GM23338 (cell line): ENCODE results near the gene SLC9A2. TPM values are rescaled to one million over a fixed set of nuclear protein-coding genes. Genes with fewer than 3 reads are reported as not detected.

ENCODE experiments used
- ATAC-seq: fragments of 200-7000 bp; cut with Tn5 transposase; 3 replicates; pipeline ENCODE4 v1.9.1; 2020
- DNase-seq: peaks from one replicate; pipeline ENCODE4 v3.0.0-alpha.2; 2015; ENCODE audit warnings: low spot score
- H2AFZ ChIP-seq: fragments of 200-600 bp; sonication (generic); 2 replicates; pipeline ENCODE4 v1.8.0; 2016; ENCODE audit warnings: antibody characterized with exemption, mild to moderate bottlenecking, moderate library complexity
- H3F3A ChIP-seq: fragments of 200-600 bp; sonication (generic); replicated peaks from 2 replicates; pipeline ENCODE4 v1.8.0; 2017; ENCODE audit warnings: antibody characterized with exemption, mixed run types, low read depth
- H3K27ac ChIP-seq: fragments of 200-600 bp; sonication (generic); 2 replicates; pipeline ENCODE4 v1.6.1; 2016; ENCODE audit warnings: low read depth
- H3K27me3 ChIP-seq: fragments of 200-600 bp; sonication (generic); 2 replicates; pipeline ENCODE4 v1.8.0; 2016; ENCODE audit warnings: mild to moderate bottlenecking, mixed run types, moderate library complexity; ENCODE audit not compliant: insufficient read depth
- H3K36me3 ChIP-seq: fragments of 200-600 bp; sonication (generic); 2 replicates; pipeline ENCODE4 v1.8.0; 2016; ENCODE audit warnings: mild to moderate bottlenecking; ENCODE audit not compliant: insufficient read depth
- H3K4me1 ChIP-seq: fragments of 200-600 bp; sonication (generic); 2 replicates; pipeline ENCODE4 v1.8.0; 2016; ENCODE audit warnings: mild to moderate bottlenecking, moderate library complexity; ENCODE audit not compliant: insufficient read depth
- H3K4me2 ChIP-seq: fragments of 200-600 bp; sonication (generic); 2 replicates; pipeline ENCODE4 v1.7.1; 2017; ENCODE audit warnings: mixed run types
- H3K4me3 ChIP-seq: fragments of 200-600 bp; sonication (generic); 2 replicates; pipeline ENCODE4 v1.6.1; 2016; ENCODE audit warnings: mixed run types
- H3K79me2 ChIP-seq: fragments of 200-600 bp; sonication (generic); replicated peaks from 2 replicates; pipeline ENCODE4 v1.8.0; 2017; ENCODE audit warnings: mild to moderate bottlenecking; ENCODE audit not compliant: insufficient read depth
- H3K9me2 ChIP-seq: fragments of 200-600 bp; sonication (generic); 2 replicates; pipeline ENCODE4 v1.8.0; 2017; ENCODE audit not compliant: insufficient read depth
- H4K20me1 ChIP-seq: fragments of 200-600 bp; sonication (generic); replicated peaks from 2 replicates; pipeline ENCODE4 v1.8.0; 2017; ENCODE audit warnings: mild to moderate bottlenecking; ENCODE audit not compliant: insufficient read depth
- H3K27ac Mint-ChIP-seq: 2 replicates; pipeline ENCODE4 v1.8.0; 2020; ENCODE audit warnings: inconsistent platforms, mild to moderate bottlenecking, moderate library complexity, mixed read lengths
- H3K27me3 Mint-ChIP-seq: 3 replicates; pipeline ENCODE4 v1.8.0; 2022; ENCODE audit warnings: low read depth, mild to moderate bottlenecking, moderate library complexity, mixed read lengths, inconsistent platforms; ENCODE audit not compliant: insufficient read depth, poor library complexity
- H3K36me3 Mint-ChIP-seq: 3 replicates; pipeline ENCODE4 v1.8.0; 2021; ENCODE audit warnings: low read depth, mild to moderate bottlenecking, inconsistent platforms, moderate library complexity, mixed read lengths
- H3K4me1 Mint-ChIP-seq: 3 replicates; pipeline ENCODE4 v1.8.0; 2020; ENCODE audit warnings: mild to moderate bottlenecking, inconsistent platforms, mixed read lengths
- H3K4me3 Mint-ChIP-seq: 3 replicates; pipeline ENCODE4 v1.8.0; 2021; ENCODE audit warnings: moderate library complexity, mild to moderate bottlenecking, inconsistent platforms, mixed read lengths
- H3K9me3 Mint-ChIP-seq: 3 replicates; pipeline ENCODE4 v1.8.0; 2020; ENCODE audit warnings: moderate library complexity, mild to moderate bottlenecking, inconsistent platforms, mixed read lengths
- CREB1 ChIP-seq: fragments of 250-450 bp; sonication (Bioruptor Pico); IDR thresholded peaks from 2 replicates; pipeline ENCODE4 v1.5.0; 2020; ENCODE audit warnings: low read depth, mild to moderate bottlenecking, moderate library complexity
- CTCF ChIP-seq, 2 experiments: fragments of 200-600 bp in 1 of 2; sonication (generic) in 1 of 2; conservative IDR thresholded peaks; 2 replicates each; pipeline versions ENCODE4 v1.5.1 to v1.6.1; 2016 to 2017; ENCODE audit warnings: antibody characterized with exemption in 2 of 2, low read depth in 2 of 2, mild to moderate bottlenecking in 2 of 2, moderate library complexity in 1 of 2
- EZH2 ChIP-seq: fragments of 200-600 bp; sonication (generic); IDR thresholded peaks from one replicate; pipeline ENCODE4 v1.8.0; 2017; ENCODE audit warnings: antibody characterized with exemption, mild to moderate bottlenecking, low read depth; ENCODE audit not compliant: unreplicated experiment
- EZH2phosphoT487 ChIP-seq: fragments of 200-600 bp; sonication (generic); IDR thresholded peaks from one replicate; pipeline ENCODE4 v1.8.1; 2018; ENCODE audit warnings: antibody characterized with exemption; ENCODE audit not compliant: unreplicated experiment
- JUNB ChIP-seq: IDR thresholded peaks from one replicate; pipeline ENCODE4 v1.6.1; 2016; ENCODE audit warnings: antibody characterized with exemption; ENCODE audit not compliant: unreplicated experiment
- NANOG ChIP-seq: IDR thresholded peaks from 2 replicates; pipeline ENCODE4 v1.6.1; 2016; ENCODE audit warnings: antibody characterized with exemption, borderline replicate concordance
- POLR2AphosphoS5 ChIP-seq: IDR thresholded peaks from 2 replicates; pipeline ENCODE4 v1.6.1; 2016; ENCODE audit warnings: antibody characterized with exemption, low read depth
- REST ChIP-seq: IDR thresholded peaks from one replicate; pipeline ENCODE4 v1.6.1; 2018; ENCODE audit warnings: antibody characterized with exemption; ENCODE audit not compliant: unreplicated experiment
- STAT1 ChIP-seq: IDR thresholded peaks from one replicate; pipeline ENCODE4 v1.6.1; 2016; ENCODE audit warnings: antibody characterized with exemption; ENCODE audit not compliant: unreplicated experiment
- ZNF114 ChIP-seq: fragments of 250-450 bp; sonication (Bioruptor Pico); IDR thresholded peaks from 2 replicates; pipeline ENCODE4 v1.5.0; 2020; ENCODE audit warnings: mild to moderate bottlenecking, moderate library complexity
- ZNF331 ChIP-seq: fragments of 250-450 bp; sonication (Bioruptor Pico); IDR thresholded peaks from 2 replicates; pipeline ENCODE4 v1.5.0; 2020; ENCODE audit warnings: low read depth, mild to moderate bottlenecking, moderate library complexity
- ZNF462 ChIP-seq: fragments of 250-450 bp; sonication (Bioruptor Pico); IDR thresholded peaks from 2 replicates; pipeline ENCODE4 v1.5.0; 2020; ENCODE audit warnings: mild to moderate bottlenecking, moderate library complexity
- polyA plus RNA-seq: library from polyadenylated mRNA; unstranded; fragments of >200 nt; fragmentation: Nextera tagmentation; extraction: Ambion mirVana; gene quantifications from 2 replicates; pipeline ENCODE4 v1.2.1, GENCODE V29; 2016
- total RNA-seq: library from RNA; depleted of rRNA; stranded (reverse); fragments of >200 nt; shearing (Covaris generic); gene quantifications from 2 replicates; pipeline ENCODE4 v1.2.3, GENCODE V29; 2014
- TF ChIP-seq, protein P1 (sequence below): IDR thresholded peaks from 2 replicates; pipeline ENCODE4 v1.6.1; 2016; ENCODE audit warnings: antibody characterized with exemption

SLC9A2 gene
- total and polyA plus RNA-seq, 2 experiments from 2014 or later, result 0.03 to 0.24 TPM

- Histone ChIP-seq H3K4me2 (no peak overlapping the region), H3F3A (no peaks in the 10 kb centered on the region), H3K36me3 (peaks cover 13% of the 10 kb centered on the region; the same call in 1 of the 2 replicates), H4K20me1 (peaks cover 11% of the 10 kb centered on the region; the same call in 1 of the 2 replicates), H3K79me2 (no peaks in the 10 kb centered on the region), H3K9me2 (no peaks in the 10 kb centered on the region), H3K27ac (no peak overlapping the region), H3K27me3 (no peaks in the 10 kb centered on the region), H3K4me3 (no peak overlapping the region), H3K4me1 (no peaks in the 10 kb centered on the region), H2AFZ (no peak overlapping the region)
- Mint-ChIP-seq H3K36me3 (peaks cover 53% of the 10 kb centered on the region), H3K9me3 (no peaks in the 10 kb centered on the region), H3K4me3 (no peak overlapping the region), H3K27ac (peak overlapping the region; percentile 42; the same call in 1 of the 2 replicates), H3K4me1 (no peaks in the 10 kb centered on the region), H3K27me3 (peaks cover 5% of the 10 kb centered on the region)
- DNase-seq (no peak), ATAC-seq (no peak)
- TF ChIP-seq ZNF331 (no peak), CTCF (conservative IDR thresholded peaks at IDR 0.05; ENCODE audit: low read depth in 2 of 2) (no peak), NANOG (no peak), ZNF114 (CRISPR knock-in tag) (no peak), EZH2 (no peak), STAT1 (no peak), REST (no peak), JUNB (no peak), EZH2phosphoT487 (no peak), CREB1 (CRISPR knock-in tag) (no peak), ZNF462 (CRISPR knock-in tag) (no peak), POLR2AphosphoS5 (no peak)
- TF ChIP-seq, protein P1, sequence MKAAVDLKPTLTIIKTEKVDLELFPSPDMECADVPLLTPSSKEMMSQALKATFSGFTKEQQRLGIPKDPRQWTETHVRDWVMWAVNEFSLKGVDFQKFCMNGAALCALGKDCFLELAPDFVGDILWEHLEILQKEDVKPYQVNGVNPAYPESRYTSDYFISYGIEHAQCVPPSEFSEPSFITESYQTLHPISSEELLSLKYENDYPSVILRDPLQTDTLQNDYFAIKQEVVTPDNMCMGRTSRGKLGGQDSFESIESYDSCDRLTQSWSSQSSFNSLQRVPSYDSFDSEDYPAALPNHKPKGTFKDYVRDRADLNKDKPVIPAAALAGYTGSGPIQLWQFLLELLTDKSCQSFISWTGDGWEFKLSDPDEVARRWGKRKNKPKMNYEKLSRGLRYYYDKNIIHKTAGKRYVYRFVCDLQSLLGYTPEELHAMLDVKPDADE, result no peak
Observed at GRCh38 chr2:102718387-102719316, 99.3 kb downstream of the SLC9A2 start.
